Subcutaneous abdominal adipose tissue (tissue), 5 donors: ENCODE results near the gene MPIG6B.

Experiments
- H3K27ac ChIP-seq: one replicate; pipeline ENCODE4 v1.7.0; 2013; ENCODE audit warnings: low read depth, mild to moderate bottlenecking, inconsistent platforms, low read length, moderate library complexity
- H3K27me3 ChIP-seq, 5 donors: one replicate each; pipeline ENCODE4 v1.7.0; 2013; ENCODE audit warnings: low read length in 5 of 5, inconsistent platforms in 1 of 5; ENCODE audit not compliant: control insufficient read depth in 5 of 5, insufficient read depth in 4 of 5
- H3K36me3 ChIP-seq, 5 donors: one replicate each; pipeline ENCODE4 v1.7.0; 2013; ENCODE audit warnings: low read length in 5 of 5; ENCODE audit not compliant: control insufficient read depth in 5 of 5, insufficient read depth in 5 of 5
- H3K4me1 ChIP-seq, 5 donors: one replicate each; pipeline ENCODE4 v1.7.0; 2013; ENCODE audit warnings: low read length in 5 of 5, mild to moderate bottlenecking in 3 of 5, moderate library complexity in 1 of 5; ENCODE audit not compliant: control insufficient read depth in 5 of 5, insufficient read depth in 5 of 5
- H3K4me3 ChIP-seq, 5 donors: one replicate each; pipeline ENCODE4 v1.7.0; 2013; ENCODE audit warnings: low read length in 5 of 5, low read depth in 1 of 5
- H3K9ac ChIP-seq, 5 donors: one replicate each; pipeline ENCODE4 v1.7.0; 2013; ENCODE audit warnings: low read length in 5 of 5, mild to moderate bottlenecking in 4 of 5, moderate library complexity in 3 of 5
- H3K9me3 ChIP-seq, 5 donors: one replicate each; pipeline ENCODE4 v1.7.0; 2013; ENCODE audit warnings: low read length in 5 of 5; ENCODE audit not compliant: control insufficient read depth in 5 of 5
- donor health status: healthy.
- donor health status: healthy.
- donor health status: healthy.
- donor health status: healthy.
- donor health status: healthy.

Gene MPIG6B

DNA sequence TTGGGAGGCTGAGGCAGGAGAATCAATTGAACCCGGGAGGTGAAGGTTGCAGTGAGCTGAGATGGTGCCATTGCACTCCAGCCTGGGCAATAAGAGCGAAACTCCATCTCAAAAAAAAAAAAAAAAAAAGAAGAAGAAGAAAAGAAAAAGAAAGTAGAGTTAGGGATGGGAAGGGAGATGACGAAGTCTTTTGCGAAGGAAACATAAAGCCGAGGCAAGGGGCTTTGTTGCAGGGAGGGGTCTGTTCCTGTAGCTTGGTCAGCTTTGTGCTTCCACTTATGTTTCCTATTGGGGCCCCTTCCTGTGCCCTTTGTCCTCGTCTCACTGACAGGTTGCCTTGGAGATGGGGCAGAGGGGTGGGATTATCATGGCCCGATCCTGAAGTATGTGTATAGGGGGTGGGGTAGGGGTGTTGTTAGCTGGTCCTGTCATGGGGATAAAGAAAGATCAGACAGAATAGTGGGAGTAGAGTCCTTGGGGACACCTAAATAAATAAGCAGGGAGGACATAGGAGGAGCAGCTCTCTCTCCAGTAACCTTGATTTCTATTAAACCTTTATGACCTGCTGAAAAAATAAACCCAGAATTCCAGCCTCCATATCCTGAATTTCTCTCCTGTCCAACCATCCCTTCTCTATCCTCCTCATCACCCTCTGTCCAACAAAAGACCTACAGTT lies 14.3 kb downstream of the MPIG6B start:
- H3K27ac ChIP-seq: peak overlapping the region; percentile 100
- H3K9ac ChIP-seq: peak overlapping the region in 3 of 5 donors; percentile 23 to 48 (median 42)
- peaks cover 9 to 87% (median 68%) of the 10 kb centered on the region in 5 donors for H3K4me1 ChIP-seq
- H3K4me3 ChIP-seq: peak overlapping the region in 4 of 5 donors; percentile 19 to 97 (median 88)
- H3K27me3 ChIP-seq: no peaks in the 10 kb centered on the region
- peaks cover 0 to 19% (median 15%) of the 10 kb centered on the region in 5 donors for H3K36me3 ChIP-seq
- no peaks in the 10 kb centered on the region for H3K9me3 ChIP-seq

DNA sequence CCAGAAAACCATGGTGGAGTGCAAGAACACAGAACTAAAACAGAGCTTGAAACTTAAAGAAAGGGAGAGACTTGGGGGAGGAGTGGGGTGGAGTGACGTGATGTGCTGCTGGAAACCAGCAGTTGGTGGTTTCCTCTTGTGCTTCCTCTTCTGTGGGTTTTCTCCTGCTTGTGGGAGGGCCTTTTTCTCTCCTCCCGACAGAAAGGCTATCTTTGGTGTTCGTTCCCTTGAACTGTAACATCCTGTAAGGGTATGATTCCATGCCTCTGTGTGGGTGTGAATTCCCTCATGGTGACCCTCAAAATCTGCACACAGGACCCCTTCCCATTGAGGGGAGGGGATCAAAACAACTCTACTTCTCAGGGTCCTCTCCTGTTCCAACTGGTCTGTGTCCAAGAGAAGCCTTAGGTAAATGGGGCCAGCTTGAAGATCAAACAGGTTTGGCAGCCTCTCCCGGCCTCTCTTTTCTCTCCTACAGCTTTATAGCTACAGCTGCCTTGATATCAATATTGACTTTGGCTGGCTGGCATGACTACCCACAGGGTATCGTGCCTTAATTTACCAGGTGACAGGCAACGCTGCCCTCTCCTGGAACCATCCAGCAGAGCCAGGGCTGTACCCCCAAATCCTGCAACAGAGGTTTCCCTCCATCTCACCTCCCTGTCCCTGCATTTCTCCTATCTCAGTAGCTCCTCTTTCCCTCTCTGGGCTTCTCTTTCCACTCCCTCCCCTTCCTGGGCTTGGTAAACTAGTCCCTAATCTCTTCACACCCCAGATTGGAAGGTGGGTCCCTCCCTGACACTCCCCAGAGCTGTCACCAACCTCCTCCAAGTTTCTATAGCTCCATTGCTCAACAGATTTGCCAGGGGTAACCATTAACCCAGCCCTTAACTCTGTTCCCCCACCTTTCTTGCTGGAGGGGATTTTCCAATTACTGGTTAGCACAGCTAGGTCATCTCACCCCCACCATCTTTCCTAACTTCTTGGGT lies 15.1 kb downstream of the MPIG6B start:
- Histone ChIP-seq H3K9ac (peak overlapping the region in 4 of 5 donors; percentile 21 to 48 (median 34)), H3K27ac (peak overlapping the region; percentile 100)

DNA sequence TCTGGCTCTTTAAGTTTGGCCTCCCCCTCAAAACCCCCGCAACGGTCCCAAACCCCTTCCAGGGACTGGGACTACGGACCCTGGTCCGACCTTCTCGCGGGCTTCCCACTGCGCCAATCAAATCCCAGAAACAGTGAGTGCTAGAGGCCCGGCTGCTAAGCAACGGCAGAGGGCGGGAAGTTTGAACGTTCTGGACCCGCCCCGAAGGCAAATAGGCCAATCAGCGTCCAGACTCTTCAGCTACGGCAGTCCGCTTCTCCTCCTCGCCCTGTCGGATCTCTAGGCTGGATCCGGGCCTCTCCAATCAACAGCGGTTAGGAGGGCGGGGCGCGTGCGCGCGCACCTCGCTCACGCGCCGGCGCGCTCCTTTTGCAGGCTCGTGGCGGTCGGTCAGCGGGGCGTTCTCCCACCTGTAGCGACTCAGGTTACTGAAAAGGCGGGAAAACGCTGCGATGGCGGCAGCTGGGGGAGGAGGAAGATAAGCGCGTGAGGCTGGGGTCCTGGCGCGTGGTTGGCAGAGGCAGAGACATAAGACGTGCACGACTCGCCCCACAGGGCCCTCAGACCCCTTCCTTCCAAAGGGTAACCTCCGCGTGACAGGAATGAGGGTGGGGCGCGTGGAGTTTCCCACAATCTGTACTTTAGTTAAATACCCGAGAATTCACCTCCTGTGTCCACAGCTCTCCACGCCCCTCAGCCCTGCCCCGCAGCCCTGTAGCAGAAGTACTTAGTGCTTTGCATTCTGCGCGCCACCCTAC lies 16.6 kb downstream of the MPIG6B start, which contains the start of gene MSH5:
MSH5 (plus strand) TSS at position 367 of the 758 bp plus-strand sequence. CDS start 462 bp downstream, outside the sequence.
- H3K27ac ChIP-seq: peak within 1 kb of the TSS; percentile 49
- H3K4me3 ChIP-seq: peak within 1 kb of the TSS; percentile 80 to 94 (median 85)
- peak within 1 kb of the TSS; percentile 68 to 86 (median 76) for H3K9ac ChIP-seq
- H3K27me3 ChIP-seq: no peaks in the 10 kb centered on the region
- peaks cover 4 to 68% (median 49%) of the 10 kb centered on the region in 5 donors for H3K4me1 ChIP-seq
- H3K9me3 ChIP-seq: no peaks in the 10 kb centered on the region
- no peaks in the 10 kb centered on the region for H3K36me3 ChIP-seq

More for the DNA sequence above, 15.1 kb downstream of the MPIG6B start:
- H3K4me1 ChIP-seq: peaks cover 9 to 84% (median 64%) of the 10 kb centered on the region in 5 donors
- H3K27me3 ChIP-seq: no peaks in the 10 kb centered on the region
- peaks cover 0 to 13% (median 10%) of the 10 kb centered on the region in 5 donors for H3K36me3 ChIP-seq
- peak overlapping the region in 4 of 5 donors; percentile 19 to 97 (median 32) for H3K4me3 ChIP-seq
- no peaks in the 10 kb centered on the region for H3K9me3 ChIP-seq

- Histone ChIP-seq H3K27ac (peak overlapping the region; percentile 49), H3K9ac (peak overlapping the region; percentile 68 to 86 (median 76))
These were observed 17.4 kb downstream of the MPIG6B start for GRCh38 chr6:31740397-31741223.

DNA sequence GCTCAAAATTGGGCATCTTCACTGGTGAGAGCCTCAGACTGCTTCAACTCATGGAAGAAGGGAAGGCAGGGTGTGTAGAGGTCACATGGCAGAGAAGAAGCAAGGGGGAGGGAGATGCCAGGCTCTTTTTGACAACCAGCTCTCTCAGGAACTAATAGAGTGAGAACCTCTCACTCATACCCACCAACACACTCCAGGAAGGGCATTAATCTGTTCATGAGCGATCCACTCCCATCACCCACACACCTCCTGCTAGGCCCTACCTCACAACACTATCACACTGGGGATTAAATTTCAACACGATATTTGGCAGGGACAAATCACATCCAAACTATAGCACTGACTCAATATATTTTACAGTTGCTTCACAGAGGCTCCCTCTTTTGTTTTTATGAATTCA lies 18.6 kb downstream of the MPIG6B start:
- peaks cover 4 to 54% (median 37%) of the 10 kb centered on the region in 5 donors for H3K4me1 ChIP-seq
- no peaks in the 10 kb centered on the region for H3K36me3 ChIP-seq
- no peak overlapping the region for H3K9ac ChIP-seq
- H3K9me3 ChIP-seq: no peaks in the 10 kb centered on the region
- no peak overlapping the region for H3K4me3 ChIP-seq
- H3K27ac ChIP-seq: peak overlapping the region; percentile 63
- H3K27me3 ChIP-seq: no peaks in the 10 kb centered on the region

More at GRCh38 chr6:31740397-31741223, 17.4 kb downstream of the MPIG6B start:
- Histone ChIP-seq H3K27me3 (no peaks in the 10 kb centered on the region), H3K4me3 (peak overlapping the region; percentile 80 to 94 (median 85)), H3K9me3 (no peaks in the 10 kb centered on the region), H3K4me1 (peaks cover 4 to 60% (median 41%) of the 10 kb centered on the region in 5 donors), H3K36me3 (no peaks in the 10 kb centered on the region)

- Histone ChIP-seq H3K9me3 (no peaks in the 10 kb centered on the region), H3K4me3 (no peak overlapping the region), H3K9ac (no peak overlapping the region)
These were observed 19.7 kb downstream of the MPIG6B start for GRCh38 chr6:31742894-31743293.

DNA sequence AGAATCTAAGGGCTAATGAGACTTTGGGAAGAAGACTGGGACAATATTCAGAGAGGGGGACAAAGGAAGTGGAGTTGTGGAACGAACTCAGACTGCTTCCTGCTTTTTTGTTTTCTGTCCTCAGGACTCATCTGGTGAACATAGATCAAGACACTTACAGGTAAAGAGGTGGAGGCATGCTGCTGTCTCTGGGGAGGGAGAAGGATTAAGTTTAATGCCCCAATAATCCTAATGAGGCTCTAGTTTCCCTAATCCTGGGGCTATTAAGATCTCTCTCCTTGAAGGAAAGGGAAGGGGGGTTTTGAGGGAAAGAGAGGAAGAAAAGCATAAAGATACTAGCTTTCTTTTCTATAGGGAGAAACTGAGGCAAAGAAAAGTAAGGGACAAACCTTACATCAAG lies 21.2 kb downstream of the MPIG6B start:
- no peak overlapping the region for H3K27ac ChIP-seq
- peaks cover 5 to 40% (median 28%) of the 10 kb centered on the region in 5 donors for H3K4me1 ChIP-seq
- no peak overlapping the region for H3K9ac ChIP-seq
- no peaks in the 10 kb centered on the region for H3K27me3 ChIP-seq
- H3K4me3 ChIP-seq: no peak overlapping the region
- H3K9me3 ChIP-seq: no peaks in the 10 kb centered on the region
- peaks cover 0 to 3% (median 0%) of the 10 kb centered on the region in 5 donors for H3K36me3 ChIP-seq

More at GRCh38 chr6:31742894-31743293, 19.7 kb downstream of the MPIG6B start:
- H3K36me3 ChIP-seq: peaks cover 0 to 3% (median 0%) of the 10 kb centered on the region in 5 donors
- no peaks in the 10 kb centered on the region for H3K27me3 ChIP-seq
- peaks cover 8 to 52% (median 36%) of the 10 kb centered on the region in 5 donors for H3K4me1 ChIP-seq
- peak overlapping the region; percentile 63 for H3K27ac ChIP-seq

- no peak overlapping the region for H3K27ac ChIP-seq
- H3K36me3 ChIP-seq: peaks cover 0 to 3% (median 0%) of the 10 kb centered on the region in 5 donors
- H3K4me1 ChIP-seq: peaks cover 5 to 14% (median 8%) of the 10 kb centered on the region in 5 donors
- no peak overlapping the region for H3K9ac ChIP-seq
- H3K4me3 ChIP-seq: no peak overlapping the region
- no peaks in the 10 kb centered on the region for H3K27me3 ChIP-seq
- no peaks in the 10 kb centered on the region for H3K9me3 ChIP-seq
These were observed 26.3 kb downstream of the MPIG6B start for GRCh38 chr6:31749301-31750036.
